ENCODE results near the gene SNED1. TPM values are rescaled to one million over a fixed set of nuclear protein-coding genes. Genes with fewer than 3 reads are reported as not detected.

The SNED1 gene
- total and polyA plus RNA-seq, 2 experiments from 2014 or later = 1.5 to 2.8 TPM

DNA sequence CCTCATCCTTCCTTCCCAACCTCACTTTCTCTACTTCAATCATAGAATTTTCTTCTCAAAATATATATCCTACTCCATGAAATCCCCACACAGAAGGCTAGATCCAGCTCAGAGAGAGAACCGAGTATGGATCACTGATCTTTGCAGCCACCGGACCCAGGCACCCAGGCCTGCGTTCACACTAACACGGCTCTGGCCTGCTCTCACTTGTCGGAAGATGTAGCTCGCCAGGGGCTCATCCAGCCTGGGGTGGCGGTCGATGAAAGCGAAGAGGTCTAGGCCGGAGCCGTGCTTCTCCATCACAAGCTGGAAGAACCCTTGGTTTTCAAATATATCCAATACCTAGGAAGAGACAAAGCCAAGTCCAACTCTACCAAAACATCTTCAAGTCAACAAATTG lies 116.4 kb downstream of the SNED1 start:
- TF ChIP-seq, protein P1, sequence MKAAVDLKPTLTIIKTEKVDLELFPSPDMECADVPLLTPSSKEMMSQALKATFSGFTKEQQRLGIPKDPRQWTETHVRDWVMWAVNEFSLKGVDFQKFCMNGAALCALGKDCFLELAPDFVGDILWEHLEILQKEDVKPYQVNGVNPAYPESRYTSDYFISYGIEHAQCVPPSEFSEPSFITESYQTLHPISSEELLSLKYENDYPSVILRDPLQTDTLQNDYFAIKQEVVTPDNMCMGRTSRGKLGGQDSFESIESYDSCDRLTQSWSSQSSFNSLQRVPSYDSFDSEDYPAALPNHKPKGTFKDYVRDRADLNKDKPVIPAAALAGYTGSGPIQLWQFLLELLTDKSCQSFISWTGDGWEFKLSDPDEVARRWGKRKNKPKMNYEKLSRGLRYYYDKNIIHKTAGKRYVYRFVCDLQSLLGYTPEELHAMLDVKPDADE (IDR thresholded peaks at IDR 0.05) = no peak
- no peak for TF ChIP-seq STAT1 (IDR thresholded peaks at IDR 0.05; ENCODE audit: unreplicated experiment)
- TF ChIP-seq ZNF114 (CRISPR knock-in tag; IDR thresholded peaks at IDR 0.05) = no peak
- Histone ChIP-seq H3K27ac (ENCODE audit: low read depth) (no peak overlapping the region), H3K79me2 (replicated peaks; ENCODE audit: insufficient read depth) (no peaks in the 10 kb centered on the region), H3K36me3 (ENCODE audit: insufficient read depth) (no peaks in the 10 kb centered on the region), H2AFZ (no peak overlapping the region), H3K4me3 (no peak overlapping the region), H3K27me3 (ENCODE audit: insufficient read depth) (no peaks in the 10 kb centered on the region), H3K4me2 (no peak overlapping the region), H4K20me1 (replicated peaks; ENCODE audit: insufficient read depth) (no peaks in the 10 kb centered on the region; the same call in 1 of the 2 replicates), H3K9me2 (ENCODE audit: insufficient read depth) (no peaks in the 10 kb centered on the region), H3K4me1 (ENCODE audit: insufficient read depth) (no peaks in the 10 kb centered on the region), H3F3A (replicated peaks; ENCODE audit: low read depth) (no peaks in the 10 kb centered on the region)
- H3K27ac Mint-ChIP-seq = no peak overlapping the region
- ATAC-seq (no peak), DNase-seq (ENCODE audit: low spot score) (no peak)
- peaks cover 22% of the 10 kb centered on the region; the same call in 2 of the 3 replicates for H3K36me3 Mint-ChIP-seq (ENCODE audit: low read depth)
- H3K9me3 Mint-ChIP-seq = no peaks in the 10 kb centered on the region
- no peak overlapping the region for H3K4me3 Mint-ChIP-seq
- no peaks in the 10 kb centered on the region for H3K4me1 Mint-ChIP-seq
- peaks cover 4% of the 10 kb centered on the region for H3K27me3 Mint-ChIP-seq (ENCODE audit: insufficient read depth, low read depth, poor library complexity)

DNA sequence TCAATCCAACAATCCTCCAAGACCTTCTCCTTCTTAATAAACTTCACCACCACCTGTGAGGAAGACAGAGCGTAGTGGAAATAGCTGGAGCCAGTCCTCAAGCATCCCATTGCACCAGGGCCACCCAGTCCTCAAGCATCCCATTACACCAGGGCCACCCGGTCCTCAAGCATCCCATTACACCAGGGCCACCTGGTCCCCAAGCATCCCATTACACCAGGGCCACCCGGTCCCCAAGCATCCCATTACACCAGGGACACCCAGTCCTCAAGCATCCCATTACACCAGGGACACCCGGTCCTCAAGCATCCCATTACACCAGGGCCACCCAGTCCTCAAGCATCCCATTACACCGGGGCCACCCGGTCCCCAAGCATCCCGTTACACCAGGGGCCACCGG lies 116.9 kb downstream of the SNED1 start:
- Mint-ChIP-seq H3K4me1 (no peaks in the 10 kb centered on the region), H3K36me3 (ENCODE audit: low read depth) (peaks cover 25% of the 10 kb centered on the region)
- ATAC-seq = no peak
- TF ChIP-seq, protein P1 (IDR thresholded peaks at IDR 0.05) = no peak
- TF ChIP-seq ZNF331 (CRISPR knock-in tag; IDR thresholded peaks at IDR 0.05; ENCODE audit: low read depth) = no peak
- TF ChIP-seq JUNB (IDR thresholded peaks at IDR 0.05; ENCODE audit: unreplicated experiment) = no peak
- no peak for TF ChIP-seq STAT1 (IDR thresholded peaks at IDR 0.05; ENCODE audit: unreplicated experiment)
- no peak for TF ChIP-seq EZH2 (IDR thresholded peaks at IDR 0.05; ENCODE audit: low read depth, unreplicated experiment)
- TF ChIP-seq NANOG (IDR thresholded peaks at IDR 0.05; ENCODE audit: borderline replicate concordance) = no peak
- TF ChIP-seq, protein P2, sequence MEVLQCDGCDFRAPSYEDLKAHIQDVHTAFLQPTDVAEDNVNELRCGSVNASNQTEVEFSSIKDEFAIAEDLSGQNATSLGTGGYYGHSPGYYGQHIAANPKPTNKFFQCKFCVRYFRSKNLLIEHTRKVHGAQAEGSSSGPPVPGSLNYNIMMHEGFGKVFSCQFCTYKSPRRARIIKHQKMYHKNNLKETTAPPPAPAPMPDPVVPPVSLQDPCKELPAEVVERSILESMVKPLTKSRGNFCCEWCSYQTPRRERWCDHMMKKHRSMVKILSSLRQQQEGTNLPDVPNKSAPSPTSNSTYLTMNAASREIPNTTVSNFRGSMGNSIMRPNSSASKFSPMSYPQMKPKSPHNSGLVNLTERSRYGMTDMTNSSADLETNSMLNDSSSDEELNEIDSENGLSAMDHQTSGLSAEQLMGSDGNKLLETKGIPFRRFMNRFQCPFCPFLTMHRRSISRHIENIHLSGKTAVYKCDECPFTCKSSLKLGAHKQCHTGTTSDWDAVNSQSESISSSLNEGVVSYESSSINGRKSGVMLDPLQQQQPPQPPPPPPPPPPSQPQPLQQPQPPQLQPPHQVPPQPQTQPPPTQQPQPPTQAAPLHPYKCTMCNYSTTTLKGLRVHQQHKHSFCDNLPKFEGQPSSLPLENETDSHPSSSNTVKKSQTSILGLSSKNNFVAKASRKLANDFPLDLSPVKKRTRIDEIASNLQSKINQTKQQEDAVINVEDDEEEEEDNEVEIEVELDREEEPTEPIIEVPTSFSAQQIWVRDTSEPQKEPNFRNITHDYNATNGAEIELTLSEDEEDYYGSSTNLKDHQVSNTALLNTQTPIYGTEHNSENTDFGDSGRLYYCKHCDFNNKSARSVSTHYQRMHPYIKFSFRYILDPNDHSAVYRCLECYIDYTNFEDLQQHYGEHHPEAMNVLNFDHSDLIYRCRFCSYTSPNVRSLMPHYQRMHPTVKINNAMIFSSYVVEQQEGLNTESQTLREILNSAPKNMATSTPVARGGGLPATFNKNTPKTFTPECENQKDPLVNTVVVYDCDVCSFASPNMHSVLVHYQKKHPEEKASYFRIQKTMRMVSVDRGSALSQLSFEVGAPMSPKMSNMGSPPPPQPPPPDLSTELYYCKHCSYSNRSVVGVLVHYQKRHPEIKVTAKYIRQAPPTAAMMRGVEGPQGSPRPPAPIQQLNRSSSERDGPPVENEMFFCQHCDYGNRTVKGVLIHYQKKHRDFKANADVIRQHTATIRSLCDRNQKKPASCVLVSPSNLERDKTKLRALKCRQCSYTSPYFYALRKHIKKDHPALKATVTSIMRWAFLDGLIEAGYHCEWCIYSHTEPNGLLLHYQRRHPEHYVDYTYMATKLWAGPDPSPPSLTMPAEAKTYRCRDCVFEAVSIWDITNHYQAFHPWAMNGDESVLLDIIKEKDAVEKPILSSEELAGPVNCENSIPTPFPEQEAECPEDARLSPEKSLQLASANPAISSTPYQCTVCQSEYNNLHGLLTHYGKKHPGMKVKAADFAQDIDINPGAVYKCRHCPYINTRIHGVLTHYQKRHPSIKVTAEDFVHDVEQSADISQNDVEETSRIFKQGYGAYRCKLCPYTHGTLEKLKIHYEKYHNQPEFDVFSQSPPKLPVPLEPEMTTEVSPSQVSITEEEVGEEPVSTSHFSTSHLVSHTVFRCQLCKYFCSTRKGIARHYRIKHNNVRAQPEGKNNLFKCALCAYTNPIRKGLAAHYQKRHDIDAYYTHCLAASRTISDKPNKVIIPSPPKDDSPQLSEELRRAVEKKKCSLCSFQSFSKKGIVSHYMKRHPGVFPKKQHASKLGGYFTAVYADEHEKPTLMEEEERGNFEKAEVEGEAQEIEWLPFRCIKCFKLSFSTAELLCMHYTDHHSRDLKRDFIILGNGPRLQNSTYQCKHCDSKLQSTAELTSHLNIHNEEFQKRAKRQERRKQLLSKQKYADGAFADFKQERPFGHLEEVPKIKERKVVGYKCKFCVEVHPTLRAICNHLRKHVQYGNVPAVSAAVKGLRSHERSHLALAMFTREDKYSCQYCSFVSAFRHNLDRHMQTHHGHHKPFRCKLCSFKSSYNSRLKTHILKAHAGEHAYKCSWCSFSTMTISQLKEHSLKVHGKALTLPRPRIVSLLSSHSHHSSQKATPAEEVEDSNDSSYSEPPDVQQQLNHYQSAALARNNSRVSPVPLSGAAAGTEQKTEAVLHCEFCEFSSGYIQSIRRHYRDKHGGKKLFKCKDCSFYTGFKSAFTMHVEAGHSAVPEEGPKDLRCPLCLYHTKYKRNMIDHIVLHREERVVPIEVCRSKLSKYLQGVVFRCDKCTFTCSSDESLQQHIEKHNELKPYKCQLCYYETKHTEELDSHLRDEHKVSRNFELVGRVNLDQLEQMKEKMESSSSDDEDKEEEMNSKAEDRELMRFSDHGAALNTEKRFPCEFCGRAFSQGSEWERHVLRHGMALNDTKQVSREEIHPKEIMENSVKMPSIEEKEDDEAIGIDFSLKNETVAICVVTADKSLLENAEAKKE (CRISPR knock-in tag; IDR thresholded peaks at IDR 0.05) = no peak
- TF ChIP-seq, protein P3, sequence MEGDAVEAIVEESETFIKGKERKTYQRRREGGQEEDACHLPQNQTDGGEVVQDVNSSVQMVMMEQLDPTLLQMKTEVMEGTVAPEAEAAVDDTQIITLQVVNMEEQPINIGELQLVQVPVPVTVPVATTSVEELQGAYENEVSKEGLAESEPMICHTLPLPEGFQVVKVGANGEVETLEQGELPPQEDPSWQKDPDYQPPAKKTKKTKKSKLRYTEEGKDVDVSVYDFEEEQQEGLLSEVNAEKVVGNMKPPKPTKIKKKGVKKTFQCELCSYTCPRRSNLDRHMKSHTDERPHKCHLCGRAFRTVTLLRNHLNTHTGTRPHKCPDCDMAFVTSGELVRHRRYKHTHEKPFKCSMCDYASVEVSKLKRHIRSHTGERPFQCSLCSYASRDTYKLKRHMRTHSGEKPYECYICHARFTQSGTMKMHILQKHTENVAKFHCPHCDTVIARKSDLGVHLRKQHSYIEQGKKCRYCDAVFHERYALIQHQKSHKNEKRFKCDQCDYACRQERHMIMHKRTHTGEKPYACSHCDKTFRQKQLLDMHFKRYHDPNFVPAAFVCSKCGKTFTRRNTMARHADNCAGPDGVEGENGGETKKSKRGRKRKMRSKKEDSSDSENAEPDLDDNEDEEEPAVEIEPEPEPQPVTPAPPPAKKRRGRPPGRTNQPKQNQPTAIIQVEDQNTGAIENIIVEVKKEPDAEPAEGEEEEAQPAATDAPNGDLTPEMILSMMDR (conservative IDR thresholded peaks at IDR 0.05; ENCODE audit: low read depth in 2 of 2) = no peak
- no peak for TF ChIP-seq CREB1 (CRISPR knock-in tag; IDR thresholded peaks at IDR 0.05; ENCODE audit: low read depth)

More for the DNA sequence above, 116.9 kb downstream of the SNED1 start:
- Histone ChIP-seq H3K36me3 (ENCODE audit: insufficient read depth) (peaks cover 3% of the 10 kb centered on the region; the same call in 1 of the 2 replicates), H3K27me3 (ENCODE audit: insufficient read depth) (no peaks in the 10 kb centered on the region), H4K20me1 (replicated peaks; ENCODE audit: insufficient read depth) (no peaks in the 10 kb centered on the region; the same call in none of the 2 replicates), H3K27ac (ENCODE audit: low read depth) (no peak overlapping the region), H3F3A (replicated peaks; ENCODE audit: low read depth) (no peaks in the 10 kb centered on the region), H3K9me2 (ENCODE audit: insufficient read depth) (no peaks in the 10 kb centered on the region), H3K4me3 (no peak overlapping the region), H3K4me2 (no peak overlapping the region), H3K4me1 (ENCODE audit: insufficient read depth) (no peaks in the 10 kb centered on the region), H2AFZ (no peak overlapping the region), H3K79me2 (replicated peaks; ENCODE audit: insufficient read depth) (no peaks in the 10 kb centered on the region)
- Mint-ChIP-seq H3K27ac (no peak overlapping the region), H3K4me3 (no peak overlapping the region), H3K27me3 (ENCODE audit: insufficient read depth, low read depth, poor library complexity) (peaks cover 4% of the 10 kb centered on the region), H3K9me3 (no peaks in the 10 kb centered on the region)
- no peak for DNase-seq (ENCODE audit: low spot score)

Measured in GM23338 (cell line).